Skeletal muscle tissue (tissue), 4 donors: ENCODE data around the gene CIB2. TPM values are rescaled to one million over a fixed set of nuclear protein-coding genes. Genes with fewer than 3 reads are reported as not detected.

ENCODE experiments used
- H3K27ac ChIP-seq: one replicate; pipeline ENCODE4 v1.7.0; 2013; ENCODE audit warnings: mild to moderate bottlenecking, low read depth, low read length, inconsistent platforms
- H3K27me3 ChIP-seq, 3 donors: one replicate each; pipeline ENCODE4 v1.7.0; 2013; ENCODE audit warnings: low read length in 3 of 3; ENCODE audit not compliant: control insufficient read depth in 3 of 3, insufficient read depth in 3 of 3
- H3K36me3 ChIP-seq, 3 donors: one replicate each; pipeline ENCODE4 v1.7.0; 2013; ENCODE audit warnings: low read length in 3 of 3; ENCODE audit not compliant: control insufficient read depth in 3 of 3, insufficient read depth in 3 of 3
- H3K4me1 ChIP-seq, 3 donors: one replicate each; pipeline ENCODE4 v1.7.0; 2013; ENCODE audit warnings: low read length in 3 of 3, mild to moderate bottlenecking in 3 of 3; ENCODE audit not compliant: control insufficient read depth in 3 of 3, insufficient read depth in 3 of 3
- H3K4me3 ChIP-seq, 3 donors: one replicate each; pipeline ENCODE4 v1.7.0; 2013; ENCODE audit warnings: low read length in 3 of 3
- H3K9ac ChIP-seq, 3 donors: one replicate each; pipeline ENCODE4 v1.7.0; 2013; ENCODE audit warnings: low read length in 3 of 3, mild to moderate bottlenecking in 3 of 3, moderate library complexity in 2 of 3, low read depth in 1 of 3
- H3K9me3 ChIP-seq, 3 donors: one replicate each; pipeline ENCODE4 v1.7.0; 2013; ENCODE audit warnings: low read length in 3 of 3; ENCODE audit not compliant: control insufficient read depth in 3 of 3
- total RNA-seq: library from RNA; depleted of rRNA; stranded (reverse); fragments of >200 nt; gene quantifications from one replicate; pipeline ENCODE4 v1.2.3, GENCODE V29; 2014
- donor health status: Osteomylitis.

The CIB2 gene
- total RNA-seq, 1 donor from 2014 or later: 6.3 TPM

DNA sequence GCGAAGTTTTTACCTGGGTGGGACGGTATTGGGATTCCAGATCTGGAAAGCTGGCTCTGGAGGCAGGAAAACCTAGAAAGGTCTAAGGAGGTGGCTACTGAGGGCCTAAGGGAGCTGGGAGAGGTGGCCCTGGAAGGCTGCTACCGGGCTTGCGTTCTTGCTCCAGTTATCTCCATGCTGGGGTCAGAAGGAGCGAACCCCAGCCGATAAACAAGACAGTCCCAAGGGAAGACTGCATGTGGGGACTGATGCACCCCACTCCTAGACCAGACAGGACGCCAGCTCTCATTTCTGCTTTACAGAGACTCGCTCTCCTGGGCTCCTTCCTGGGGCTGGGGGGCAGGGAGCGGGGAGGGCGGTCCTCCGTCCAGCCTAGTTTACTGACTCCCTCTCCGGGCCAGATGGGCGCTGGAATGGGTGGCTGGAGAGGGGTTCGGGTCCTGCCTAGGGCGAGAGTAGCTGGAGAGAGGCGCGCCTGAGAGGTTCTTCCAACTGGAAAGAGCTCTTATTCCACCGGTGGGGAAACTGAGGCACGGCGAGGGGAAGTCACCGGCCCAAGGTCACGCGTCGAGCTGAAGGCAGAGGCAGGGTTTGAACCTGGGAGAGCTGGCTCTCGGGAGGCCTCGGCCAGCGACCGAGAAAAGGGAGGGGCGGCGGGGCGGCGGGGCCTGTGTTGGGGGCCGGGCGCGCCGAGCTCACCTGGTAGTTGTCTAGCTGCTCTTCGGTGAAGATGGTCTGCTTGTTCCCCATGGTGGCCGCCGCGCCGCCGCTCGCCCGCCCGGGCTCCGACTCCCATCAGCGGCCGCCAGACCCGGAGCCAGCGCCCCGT lies 565 bp downstream of the CIB2 start:
- no peaks in the 10 kb centered on the region for H3K9me3 ChIP-seq
- H3K4me1 ChIP-seq: peaks cover 20 to 28% (median 22%) of the 10 kb centered on the region in 3 donors
- H3K9ac ChIP-seq: peak overlapping the region; percentile 23 to 95 (median 30)
- H3K27ac ChIP-seq: no peak overlapping the region
- H3K4me3 ChIP-seq: peak overlapping the region; percentile 14 to 82 (median 49)
- H3K36me3 ChIP-seq: no peaks in the 10 kb centered on the region
- H3K27me3 ChIP-seq: no peaks in the 10 kb centered on the region

DNA sequence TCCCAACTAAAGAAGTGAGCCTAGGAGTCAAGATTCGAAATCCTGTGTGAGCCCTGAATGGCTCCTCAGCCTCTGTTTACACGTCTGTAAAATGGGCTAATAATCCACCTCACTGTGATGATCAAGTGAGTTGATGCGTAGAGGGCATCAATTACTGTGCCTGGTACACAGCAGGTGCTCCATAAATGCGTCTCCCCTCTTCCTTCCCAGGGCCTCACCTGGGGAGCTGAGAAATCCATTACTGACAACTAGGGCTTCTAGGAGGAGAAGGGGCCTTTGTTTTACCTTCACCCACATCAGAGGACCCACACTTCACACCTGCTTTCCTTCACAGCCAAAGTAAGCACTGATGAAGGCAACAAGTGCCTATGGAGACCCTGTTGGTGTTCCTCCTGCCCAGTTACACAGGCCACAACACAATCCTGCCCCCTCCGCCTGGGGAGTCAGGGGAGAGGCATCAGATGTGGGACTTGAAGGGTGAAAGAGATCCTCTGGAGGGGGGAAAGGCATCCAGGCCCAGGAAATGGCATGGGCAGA lies 1.4 kb downstream of the CIB2 start:
- H3K27ac ChIP-seq: no peak overlapping the region

GRCh38 chr15:78129077-78129750 lies 2.0 kb downstream of the CIB2 start:
- Histone ChIP-seq H3K4me1 (peaks cover 20 to 28% (median 22%) of the 10 kb centered on the region in 3 donors), H3K9ac (no peak overlapping the region), H3K36me3 (no peaks in the 10 kb centered on the region), H3K4me3 (peak overlapping the region in 2 of 3 donors; percentile 14 to 22), H3K27me3 (no peaks in the 10 kb centered on the region), H3K27ac (no peak overlapping the region), H3K9me3 (no peaks in the 10 kb centered on the region)

More for the DNA sequence above, 1.4 kb downstream of the CIB2 start:
- peak overlapping the region in 1 of 3 donors; percentile 33 for H3K9ac ChIP-seq
- no peaks in the 10 kb centered on the region for H3K36me3 ChIP-seq
- no peak overlapping the region for H3K4me3 ChIP-seq
- H3K27me3 ChIP-seq: no peaks in the 10 kb centered on the region
- H3K9me3 ChIP-seq: no peaks in the 10 kb centered on the region
- peaks cover 20 to 28% (median 22%) of the 10 kb centered on the region in 3 donors for H3K4me1 ChIP-seq

DNA sequence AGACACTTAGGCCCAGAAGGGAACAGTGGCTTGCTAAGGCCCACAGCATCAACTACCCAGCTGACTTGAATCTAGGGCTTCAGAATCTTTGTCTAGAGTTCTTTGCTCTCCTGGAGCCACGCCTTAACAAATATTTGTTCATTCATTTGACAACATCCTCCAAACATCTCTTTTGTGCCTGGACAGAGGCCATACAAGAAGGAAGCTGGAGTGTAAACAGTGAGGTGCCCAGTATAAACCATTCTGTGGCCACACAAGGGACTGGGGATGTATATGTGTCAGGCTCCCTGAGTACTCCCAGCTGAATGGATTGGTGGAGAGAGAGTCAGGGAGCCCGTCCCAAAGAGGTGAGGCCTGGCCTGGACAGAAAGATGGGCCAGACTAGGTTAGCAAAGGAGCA lies 3.4 kb downstream of the CIB2 start:
- H3K27me3 ChIP-seq: no peaks in the 10 kb centered on the region
- no peaks in the 10 kb centered on the region for H3K36me3 ChIP-seq
- no peak overlapping the region for H3K4me3 ChIP-seq
- H3K9me3 ChIP-seq: no peaks in the 10 kb centered on the region
- H3K4me1 ChIP-seq: peaks cover 20 to 28% (median 22%) of the 10 kb centered on the region in 3 donors
- H3K9ac ChIP-seq: no peak overlapping the region
- no peak overlapping the region for H3K27ac ChIP-seq

DNA sequence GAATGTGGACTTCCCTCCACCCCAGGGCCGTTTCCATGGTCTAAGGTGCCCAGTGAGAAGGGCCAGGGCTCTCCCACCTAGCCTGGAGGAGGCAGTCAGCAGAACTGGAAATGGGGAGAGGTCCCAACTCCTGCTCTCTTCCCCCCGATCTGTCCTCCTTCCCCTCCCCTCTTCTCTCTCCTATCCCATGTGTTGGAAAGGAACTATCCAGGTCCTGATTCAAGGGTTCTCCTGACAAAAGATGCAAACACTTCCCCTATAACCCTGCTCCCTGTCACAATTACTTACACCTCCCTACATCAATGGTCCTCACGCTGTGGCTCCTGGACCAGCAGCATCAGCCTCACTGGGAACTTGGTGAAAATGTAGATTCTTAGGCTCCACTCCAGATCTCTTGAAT lies 6.0 kb downstream of the CIB2 start:
- Histone ChIP-seq H3K27me3 (no peaks in the 10 kb centered on the region), H3K4me3 (no peak overlapping the region), H3K27ac (no peak overlapping the region), H3K4me1 (peaks cover 16 to 20% (median 16%) of the 10 kb centered on the region in 3 donors), H3K9ac (no peak overlapping the region), H3K36me3 (no peaks in the 10 kb centered on the region), H3K9me3 (no peaks in the 10 kb centered on the region)

- Histone ChIP-seq H3K36me3 (no peaks in the 10 kb centered on the region), H3K9me3 (no peaks in the 10 kb centered on the region), H3K27ac (no peak overlapping the region), H3K27me3 (no peaks in the 10 kb centered on the region), H3K9ac (no peak overlapping the region), H3K4me1 (peaks cover 0 to 5% (median 0%) of the 10 kb centered on the region in 3 donors), H3K4me3 (no peak overlapping the region)
Measured at GRCh38 chr15:78120523-78120922, 10.7 kb downstream of the CIB2 start.

- Histone ChIP-seq H3K36me3 (no peaks in the 10 kb centered on the region), H3K27ac (no peak overlapping the region), H3K27me3 (no peaks in the 10 kb centered on the region), H3K4me1 (no peaks in the 10 kb centered on the region), H3K4me3 (no peak overlapping the region), H3K9ac (no peak overlapping the region), H3K9me3 (no peaks in the 10 kb centered on the region)
Measured at GRCh38 chr15:78112551-78112950, 18.7 kb downstream of the CIB2 start.

DNA sequence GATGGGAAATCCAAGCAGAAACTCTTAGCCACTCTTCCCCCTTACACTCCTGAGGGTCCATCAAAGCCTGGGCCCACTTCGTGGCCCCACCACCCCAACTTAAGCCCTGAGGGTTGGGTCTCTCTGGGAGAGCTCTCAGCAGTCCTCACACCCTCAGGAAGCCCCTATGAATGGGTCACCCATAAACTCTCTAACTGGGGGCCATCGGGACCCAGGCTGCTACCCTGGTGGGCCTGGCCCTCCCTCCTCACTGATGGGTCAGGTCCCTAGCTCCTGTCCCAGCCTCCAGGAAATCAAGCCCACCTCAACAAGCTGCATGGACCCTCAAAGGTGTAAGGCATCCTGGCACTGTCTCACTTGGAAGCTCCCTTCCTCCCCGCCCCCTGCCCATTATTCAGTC lies 19.5 kb downstream of the CIB2 start:
- H3K36me3 ChIP-seq: no peaks in the 10 kb centered on the region
- no peak overlapping the region for H3K9ac ChIP-seq
- H3K9me3 ChIP-seq: no peaks in the 10 kb centered on the region
- no peaks in the 10 kb centered on the region for H3K27me3 ChIP-seq
- no peaks in the 10 kb centered on the region for H3K4me1 ChIP-seq
- H3K4me3 ChIP-seq: no peak overlapping the region
- no peak overlapping the region for H3K27ac ChIP-seq

DNA sequence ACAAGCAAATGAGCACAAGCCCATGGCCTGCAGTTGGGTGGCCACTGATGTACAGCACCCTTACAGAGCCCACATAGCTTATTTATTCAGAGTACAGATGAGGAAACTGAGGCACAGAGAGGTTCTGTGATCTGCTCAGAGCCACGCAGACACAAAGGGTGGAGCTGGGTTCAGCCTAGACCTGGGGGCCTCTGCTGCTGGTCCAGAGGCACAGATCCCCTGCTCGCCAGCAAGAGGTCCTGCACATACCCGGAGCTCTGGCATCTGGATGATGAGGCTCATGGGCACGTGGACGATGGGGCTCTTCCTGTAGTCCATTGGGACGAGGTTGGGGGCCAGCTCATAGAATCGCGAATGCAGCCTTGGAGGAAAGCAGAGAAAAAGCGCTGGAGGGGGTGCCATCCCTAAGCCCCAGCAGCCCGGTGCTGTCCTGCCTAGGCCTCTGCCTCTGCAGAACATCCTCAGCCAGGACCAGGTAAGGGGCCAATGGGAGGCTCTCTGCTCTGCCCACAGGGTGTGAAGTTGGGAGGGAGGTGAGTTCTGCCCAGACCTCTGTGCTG lies 20.2 kb downstream of the CIB2 start:
- Histone ChIP-seq H3K36me3 (no peaks in the 10 kb centered on the region), H3K9ac (no peak overlapping the region), H3K4me1 (no peaks in the 10 kb centered on the region), H3K27ac (no peak overlapping the region), H3K9me3 (no peaks in the 10 kb centered on the region), H3K4me3 (no peak overlapping the region), H3K27me3 (no peaks in the 10 kb centered on the region)

GRCh38 chr15:78110096-78110495 lies 21.1 kb downstream of the CIB2 start:
- Histone ChIP-seq H3K4me3 (no peak overlapping the region), H3K36me3 (no peaks in the 10 kb centered on the region), H3K9ac (no peak overlapping the region), H3K4me1 (no peaks in the 10 kb centered on the region), H3K27ac (no peak overlapping the region), H3K9me3 (no peaks in the 10 kb centered on the region), H3K27me3 (no peaks in the 10 kb centered on the region)
